Nephron (organoid): ENCODE measurements around the gene ZFP62.
"Not testable (repeated sequence)": the region's sequence is repeated elsewhere in the genome, so short reads cannot be mapped to it uniquely, and the experiment has no call there.

Experiments
- H3K27ac Mint-ChIP-seq, 3 experiments: 2 replicates each; pipeline ENCODE4 v1.8.0; 2020; ENCODE audit warnings: mixed read lengths in 3 of 3, mild to moderate bottlenecking in 2 of 3, moderate library complexity in 1 of 3
- H3K27me3 Mint-ChIP-seq: 2 replicates; pipeline ENCODE4 v1.8.0; 2021; ENCODE audit warnings: low read depth, mild to moderate bottlenecking, moderate library complexity, mixed read lengths
- H3K36me3 Mint-ChIP-seq: 2 replicates; pipeline ENCODE4 v1.8.0; 2020; ENCODE audit warnings: low read depth, mixed read lengths
- H3K4me1 Mint-ChIP-seq: 2 replicates; pipeline ENCODE4 v1.8.0; 2020; ENCODE audit warnings: mixed read lengths
- H3K4me3 Mint-ChIP-seq, 3 experiments: 2 replicates each; pipeline ENCODE4 v1.8.0; 2020; ENCODE audit warnings: mild to moderate bottlenecking in 3 of 3, mixed read lengths in 3 of 3, moderate library complexity in 2 of 3
- H3K9me3 Mint-ChIP-seq: 2 replicates; pipeline ENCODE4 v1.8.0; 2020; ENCODE audit warnings: mixed read lengths
- TF ChIP-seq, protein P1 (sequence below), 3 experiments: fragments of 200-600 bp; sonication (generic); IDR thresholded peaks; one replicate each; pipeline ENCODE4 v1.5.0; 2021; ENCODE audit warnings: antibody characterized with exemption in 3 of 3; ENCODE audit not compliant: unreplicated experiment in 3 of 3

The ZFP62 gene

GRCh38 chr5:180908400-180908799, 47.3 kb upstream of the ZFP62 start:
- Mint-ChIP-seq H3K4me1 (peaks cover 7% of the 10 kb centered on the region), H3K4me3 (no peak overlapping the region), H3K27ac (no peak overlapping the region), H3K36me3 (no peaks in the 10 kb centered on the region), H3K9me3 (peaks cover 3% of the 10 kb centered on the region), H3K27me3 (no peaks in the 10 kb centered on the region)
- TF ChIP-seq, protein P1, sequence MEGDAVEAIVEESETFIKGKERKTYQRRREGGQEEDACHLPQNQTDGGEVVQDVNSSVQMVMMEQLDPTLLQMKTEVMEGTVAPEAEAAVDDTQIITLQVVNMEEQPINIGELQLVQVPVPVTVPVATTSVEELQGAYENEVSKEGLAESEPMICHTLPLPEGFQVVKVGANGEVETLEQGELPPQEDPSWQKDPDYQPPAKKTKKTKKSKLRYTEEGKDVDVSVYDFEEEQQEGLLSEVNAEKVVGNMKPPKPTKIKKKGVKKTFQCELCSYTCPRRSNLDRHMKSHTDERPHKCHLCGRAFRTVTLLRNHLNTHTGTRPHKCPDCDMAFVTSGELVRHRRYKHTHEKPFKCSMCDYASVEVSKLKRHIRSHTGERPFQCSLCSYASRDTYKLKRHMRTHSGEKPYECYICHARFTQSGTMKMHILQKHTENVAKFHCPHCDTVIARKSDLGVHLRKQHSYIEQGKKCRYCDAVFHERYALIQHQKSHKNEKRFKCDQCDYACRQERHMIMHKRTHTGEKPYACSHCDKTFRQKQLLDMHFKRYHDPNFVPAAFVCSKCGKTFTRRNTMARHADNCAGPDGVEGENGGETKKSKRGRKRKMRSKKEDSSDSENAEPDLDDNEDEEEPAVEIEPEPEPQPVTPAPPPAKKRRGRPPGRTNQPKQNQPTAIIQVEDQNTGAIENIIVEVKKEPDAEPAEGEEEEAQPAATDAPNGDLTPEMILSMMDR (IDR thresholded peaks at IDR 0.05; ENCODE audit: unreplicated experiment in 3 of 3), result no peak

DNA sequence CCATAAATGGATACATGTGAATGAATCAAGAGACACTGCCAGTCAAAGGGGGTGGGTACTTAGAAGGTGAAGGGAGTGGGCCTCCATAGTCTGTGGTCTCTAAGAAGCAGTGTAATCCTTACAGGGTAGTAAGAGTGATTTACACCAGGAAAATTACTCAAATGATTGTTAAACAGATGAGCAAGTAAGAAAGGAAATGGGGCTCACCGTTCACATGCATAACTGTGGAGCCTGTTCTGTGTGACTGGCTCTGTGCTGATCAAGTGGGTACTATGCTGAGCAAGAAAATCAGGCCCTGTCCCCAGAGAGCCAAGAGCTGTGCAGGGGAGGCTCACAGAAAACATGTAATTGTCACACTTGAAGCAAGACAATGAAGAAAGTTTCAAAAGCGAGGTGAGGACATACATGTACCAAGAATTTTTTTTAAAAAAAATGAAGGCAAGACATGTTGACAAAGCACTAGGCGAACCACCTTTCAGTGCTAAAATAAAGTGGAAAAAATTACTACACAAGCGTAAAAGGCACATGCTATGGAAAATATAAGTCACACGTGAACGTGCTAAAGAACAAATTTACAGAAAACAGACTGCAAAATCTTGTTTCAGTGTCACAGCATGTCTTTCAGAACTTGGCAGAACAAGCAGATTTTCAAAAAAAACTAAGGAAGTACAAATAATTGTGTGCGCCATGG, 40.4 kb upstream of the ZFP62 start:
- Mint-ChIP-seq H3K4me3 (no peak overlapping the region), H3K4me1 (no peaks in the 10 kb centered on the region), H3K27ac (no peak overlapping the region), H3K27me3 (no peaks in the 10 kb centered on the region), H3K9me3 (peaks cover 7% of the 10 kb centered on the region), H3K36me3 (no peaks in the 10 kb centered on the region)
- TF ChIP-seq, protein P1 (IDR thresholded peaks at IDR 0.05; ENCODE audit: unreplicated experiment in 3 of 3), result no peak

GRCh38 chr5:180900178-180900577, 39.1 kb upstream of the ZFP62 start:
- Mint-ChIP-seq H3K4me1 (no peaks in the 10 kb centered on the region), H3K27ac (no peak overlapping the region), H3K9me3 (peaks cover 10% of the 10 kb centered on the region), H3K4me3 (no peak overlapping the region), H3K36me3 (no peaks in the 10 kb centered on the region), H3K27me3 (no peaks in the 10 kb centered on the region)
- TF ChIP-seq, protein P1 (IDR thresholded peaks at IDR 0.05; ENCODE audit: unreplicated experiment in 3 of 3), result no peak

DNA sequence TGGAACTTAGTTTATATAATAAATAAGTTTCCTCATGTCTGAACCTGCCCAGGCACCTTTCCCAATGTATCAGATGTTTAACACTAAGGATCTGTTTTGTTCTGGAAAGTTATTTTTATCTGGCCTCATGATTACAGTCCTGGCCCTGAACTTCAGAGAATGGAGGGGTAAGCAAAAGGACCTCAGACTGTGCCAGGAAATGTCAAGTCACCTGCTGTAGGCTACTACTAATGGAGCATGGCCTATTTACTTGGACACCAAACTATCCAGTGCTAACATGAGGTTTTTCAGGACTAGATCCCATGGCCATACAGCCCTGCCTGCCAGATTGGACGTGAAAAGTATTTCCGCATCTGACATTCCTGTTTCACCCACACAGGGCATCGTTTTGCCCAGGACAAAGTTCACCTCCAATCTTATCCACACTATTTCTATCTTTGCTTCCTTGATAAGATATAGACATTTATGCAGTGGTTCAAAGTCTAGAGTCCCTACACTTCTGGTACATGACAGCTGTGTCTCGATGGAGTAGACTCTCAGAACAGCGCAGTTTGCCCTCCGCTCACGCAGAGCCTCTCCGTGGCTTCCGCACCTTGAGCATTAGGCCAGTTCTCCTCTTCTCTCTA, 37.7 kb upstream of the ZFP62 start, which contains the start of gene BTNL8:
TSS of gene BTNL8 (plus strand) at position 539 of the 626 bp plus-strand sequence. CDS start 152 bp downstream, outside the sequence.
- Mint-ChIP-seq H3K27ac (no peak within 1 kb of the TSS), H3K36me3 (no peaks in the 10 kb centered on the region), H3K9me3 (peaks cover 22% of the 10 kb centered on the region), H3K27me3 (peaks cover 4% of the 10 kb centered on the region), H3K4me1 (no peaks in the 10 kb centered on the region), H3K4me3 (no peak within 1 kb of the TSS)
- TF ChIP-seq, protein P1 (IDR thresholded peaks at IDR 0.05; ENCODE audit: unreplicated experiment in 3 of 3), result no peak

DNA sequence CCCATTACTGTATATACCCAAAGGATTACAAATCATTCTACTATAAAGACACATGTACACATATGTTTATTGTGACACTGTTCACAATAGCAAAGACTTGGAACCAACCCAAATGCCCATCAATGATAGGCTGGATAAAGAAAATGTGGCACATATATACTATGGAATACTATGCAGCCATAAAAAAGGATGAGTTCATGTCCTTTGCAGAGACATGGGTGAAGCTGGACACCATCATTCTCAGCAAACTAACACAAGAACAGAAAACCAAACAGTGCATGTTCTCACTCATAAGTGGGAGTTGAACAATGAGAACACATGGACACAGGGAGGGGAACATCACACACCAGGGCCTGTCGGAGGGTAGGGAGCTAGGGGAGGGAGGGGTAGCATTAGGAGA, 34.3 kb upstream of the ZFP62 start:
- not testable (repeated sequence) for H3K27ac Mint-ChIP-seq, H3K27me3 Mint-ChIP-seq, H3K4me1 Mint-ChIP-seq, H3K36me3 Mint-ChIP-seq, H3K4me3 Mint-ChIP-seq
- H3K9me3 Mint-ChIP-seq, result peaks cover 25% of the 10 kb centered on the region

GRCh38 chr5:180889381-180889780, 28.3 kb upstream of the ZFP62 start:
- TF ChIP-seq, protein P1 (IDR thresholded peaks at IDR 0.05; ENCODE audit: unreplicated experiment in 3 of 3), result no peak

DNA sequence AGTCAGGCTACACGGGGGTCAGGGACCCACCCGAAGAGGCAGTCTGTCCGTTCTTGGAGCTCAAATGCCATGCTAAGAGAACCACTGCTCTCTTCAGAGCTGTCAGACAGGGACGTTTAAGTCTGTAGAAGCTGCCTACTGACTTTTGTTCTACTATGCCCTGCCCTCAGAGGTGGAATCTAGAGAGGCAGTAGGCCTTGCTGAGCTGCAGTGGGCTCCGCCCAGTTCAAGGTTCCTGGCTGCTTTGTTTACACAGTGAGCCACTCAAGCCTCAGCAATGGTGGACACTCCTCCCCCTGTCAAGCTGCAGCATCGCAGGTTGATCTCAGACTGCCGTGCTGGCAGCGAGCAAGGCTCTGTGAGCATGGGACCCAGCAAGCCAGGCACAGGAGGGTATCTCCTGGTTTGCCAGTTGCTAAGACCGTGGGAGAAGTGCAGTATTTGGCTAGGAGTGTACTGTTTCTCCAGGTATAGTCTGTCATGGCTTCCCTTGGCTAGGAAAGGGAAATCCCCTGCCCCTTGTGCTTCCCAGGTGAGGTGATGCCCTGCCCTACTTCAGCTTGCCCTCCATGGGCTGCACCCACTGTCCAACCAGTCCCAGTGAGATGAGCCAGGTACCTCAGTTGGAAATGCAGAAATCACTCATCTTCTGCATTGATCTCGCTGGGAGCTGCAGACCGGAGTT, 24.9 kb upstream of the ZFP62 start:
- Mint-ChIP-seq H3K9me3 (peaks cover 33% of the 10 kb centered on the region), H3K27me3 (peaks cover 17% of the 10 kb centered on the region)
- not testable (repeated sequence) for H3K4me3 Mint-ChIP-seq, H3K36me3 Mint-ChIP-seq, H3K27ac Mint-ChIP-seq, H3K4me1 Mint-ChIP-seq

More at GRCh38 chr5:180889381-180889780, 28.3 kb upstream of the ZFP62 start:
- Mint-ChIP-seq H3K27ac (no peak overlapping the region), H3K36me3 (no peaks in the 10 kb centered on the region), H3K4me1 (no peaks in the 10 kb centered on the region), H3K9me3 (peaks cover 23% of the 10 kb centered on the region), H3K4me3 (no peak overlapping the region), H3K27me3 (peaks cover 3% of the 10 kb centered on the region)
